AG09309 (cell line): ENCODE data around the gene APPL2.

Source experiments
- DNase-seq: peaks from one replicate; pipeline ENCODE4 v3.0.0-alpha.2; 2010; ENCODE audit warnings: low read depth
- H3K4me3 ChIP-seq: 2 replicates; pipeline ENCODE4 v1.5.1; 2011; ENCODE audit warnings: mild to moderate bottlenecking, low read depth, low read length, moderate library complexity; ENCODE audit not compliant: control insufficient read depth
- TF ChIP-seq, protein P1 (sequence below): IDR thresholded peaks from 2 replicates; pipeline ENCODE4 v1.5.1; 2011; ENCODE audit warnings: mild to moderate bottlenecking, low read depth, low read length, inconsistent platforms; ENCODE audit not compliant: insufficient read depth, control insufficient read depth; ENCODE audit errors: missing control alignments

APPL2 gene

DNA sequence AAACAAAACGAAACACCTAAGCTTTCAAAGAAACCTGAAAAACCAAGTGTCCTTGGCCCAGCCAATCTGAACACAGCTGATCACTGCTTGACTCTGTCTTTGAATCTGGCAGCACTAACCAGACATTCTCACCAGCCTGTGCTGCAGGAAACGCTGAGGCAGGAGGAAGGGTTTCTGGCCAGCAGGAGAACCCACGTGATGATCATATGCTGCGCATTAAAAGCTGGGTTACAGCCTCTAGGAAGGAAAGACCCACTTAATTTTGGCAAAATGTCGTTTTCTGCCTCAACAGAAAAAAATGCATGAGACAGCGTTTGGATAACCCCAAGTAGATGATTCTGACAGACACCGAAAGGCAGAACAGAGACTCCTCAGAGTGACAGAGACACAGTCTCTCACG, 9.8 kb downstream of the APPL2 start:
- TF ChIP-seq, protein P1, sequence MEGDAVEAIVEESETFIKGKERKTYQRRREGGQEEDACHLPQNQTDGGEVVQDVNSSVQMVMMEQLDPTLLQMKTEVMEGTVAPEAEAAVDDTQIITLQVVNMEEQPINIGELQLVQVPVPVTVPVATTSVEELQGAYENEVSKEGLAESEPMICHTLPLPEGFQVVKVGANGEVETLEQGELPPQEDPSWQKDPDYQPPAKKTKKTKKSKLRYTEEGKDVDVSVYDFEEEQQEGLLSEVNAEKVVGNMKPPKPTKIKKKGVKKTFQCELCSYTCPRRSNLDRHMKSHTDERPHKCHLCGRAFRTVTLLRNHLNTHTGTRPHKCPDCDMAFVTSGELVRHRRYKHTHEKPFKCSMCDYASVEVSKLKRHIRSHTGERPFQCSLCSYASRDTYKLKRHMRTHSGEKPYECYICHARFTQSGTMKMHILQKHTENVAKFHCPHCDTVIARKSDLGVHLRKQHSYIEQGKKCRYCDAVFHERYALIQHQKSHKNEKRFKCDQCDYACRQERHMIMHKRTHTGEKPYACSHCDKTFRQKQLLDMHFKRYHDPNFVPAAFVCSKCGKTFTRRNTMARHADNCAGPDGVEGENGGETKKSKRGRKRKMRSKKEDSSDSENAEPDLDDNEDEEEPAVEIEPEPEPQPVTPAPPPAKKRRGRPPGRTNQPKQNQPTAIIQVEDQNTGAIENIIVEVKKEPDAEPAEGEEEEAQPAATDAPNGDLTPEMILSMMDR = no peak
- no peak overlapping the region for H3K4me3 ChIP-seq
- DNase-seq = peak; percentile 86

DNA sequence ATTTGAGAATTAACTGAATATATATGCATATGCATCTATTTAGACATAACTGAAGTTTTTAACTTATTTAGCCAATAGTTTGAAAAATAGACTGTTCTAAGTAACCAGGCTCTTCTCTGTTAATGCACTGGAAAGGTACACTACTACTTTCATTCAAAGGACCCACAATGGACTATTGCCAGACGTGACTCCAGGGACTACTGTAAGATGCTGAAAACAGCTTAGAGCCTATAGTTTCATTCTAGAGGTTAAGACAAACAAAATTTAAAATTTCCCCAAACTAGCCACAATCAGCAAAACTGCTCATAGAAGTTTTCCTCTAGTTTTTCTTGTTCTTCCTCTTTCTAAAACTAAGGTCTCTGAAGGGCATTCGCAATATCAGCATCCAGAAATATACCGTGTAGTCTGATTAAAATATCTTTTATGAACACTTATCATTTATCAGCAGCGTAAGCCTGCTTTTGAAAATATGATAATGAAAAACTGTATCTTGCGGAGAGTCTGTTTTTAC, 10.4 kb downstream of the APPL2 start:
- H3K4me3 ChIP-seq = no peak overlapping the region
- no peak for DNase-seq

DNA sequence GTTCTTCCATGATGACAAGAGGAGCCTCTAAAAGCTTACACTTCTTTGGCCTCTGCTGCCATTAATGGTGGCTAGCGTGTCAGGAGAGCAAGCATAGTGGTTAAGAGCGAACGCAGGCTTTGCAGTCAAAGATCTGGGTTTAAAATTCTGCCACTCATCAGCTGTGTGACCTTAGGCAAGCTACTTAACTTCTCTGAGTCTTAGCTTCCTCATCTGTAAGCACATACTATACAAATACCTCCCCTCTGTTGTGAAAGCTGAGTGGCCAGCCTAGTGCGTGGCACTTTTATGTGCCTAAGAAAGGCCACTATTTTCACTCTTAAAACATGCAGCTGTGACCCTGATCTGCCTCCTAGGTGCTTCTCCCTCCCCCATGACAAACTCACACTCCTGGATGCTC, 11.6 kb downstream of the APPL2 start:
- TF ChIP-seq, protein P1 = no peak
- DNase-seq = no peak
- no peak overlapping the region for H3K4me3 ChIP-seq

More for the DNA sequence above, 10.4 kb downstream of the APPL2 start:
- TF ChIP-seq, protein P1 = no peak

DNA sequence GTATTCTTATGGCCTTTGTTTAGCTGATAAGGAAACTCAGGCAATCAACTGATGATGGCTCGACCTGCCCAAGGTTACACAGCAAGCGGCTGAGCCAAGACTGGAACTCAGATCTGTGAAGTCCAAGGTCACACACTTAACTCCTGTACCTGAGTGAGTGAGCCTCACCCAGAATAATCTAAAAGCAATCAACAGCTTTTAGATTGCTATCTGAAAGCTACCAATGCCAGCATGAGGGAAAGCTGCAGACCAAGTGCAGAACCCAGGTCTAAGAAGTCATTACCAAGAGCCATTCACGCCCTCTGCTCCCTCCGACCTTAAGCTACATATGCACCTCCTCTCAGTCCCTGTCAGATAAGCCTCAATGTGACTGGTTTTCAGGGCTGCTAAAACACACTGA, 12.1 kb downstream of the APPL2 start:
- H3K4me3 ChIP-seq = no peak overlapping the region
- DNase-seq = no peak
- TF ChIP-seq, protein P1 = no peak

DNA sequence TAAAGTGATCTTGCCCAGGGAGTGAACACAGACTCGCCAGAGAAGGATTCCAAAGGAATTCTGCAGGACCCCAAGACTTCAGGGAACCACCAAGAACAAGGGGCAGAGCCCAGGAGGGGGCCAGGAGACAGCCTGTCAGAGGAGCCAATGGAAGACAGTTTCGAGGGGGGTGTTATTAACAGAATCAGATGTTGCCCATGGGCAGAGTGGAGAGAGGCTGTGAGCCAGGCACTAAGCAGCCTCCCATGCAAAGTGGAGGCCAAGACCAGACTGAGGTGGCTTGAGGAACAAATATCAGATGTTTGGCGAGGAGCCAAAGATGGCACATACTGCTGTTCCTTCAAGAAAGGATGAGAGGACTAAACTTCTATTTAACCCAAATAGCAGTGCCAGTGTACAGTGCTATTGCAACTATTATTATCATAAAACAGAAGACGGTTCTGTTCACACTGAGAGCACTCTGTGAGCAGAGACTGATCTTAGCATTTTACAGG, 12.6 kb downstream of the APPL2 start:
- TF ChIP-seq, protein P1 = no peak
- no peak for DNase-seq
- H3K4me3 ChIP-seq = no peak overlapping the region

DNA sequence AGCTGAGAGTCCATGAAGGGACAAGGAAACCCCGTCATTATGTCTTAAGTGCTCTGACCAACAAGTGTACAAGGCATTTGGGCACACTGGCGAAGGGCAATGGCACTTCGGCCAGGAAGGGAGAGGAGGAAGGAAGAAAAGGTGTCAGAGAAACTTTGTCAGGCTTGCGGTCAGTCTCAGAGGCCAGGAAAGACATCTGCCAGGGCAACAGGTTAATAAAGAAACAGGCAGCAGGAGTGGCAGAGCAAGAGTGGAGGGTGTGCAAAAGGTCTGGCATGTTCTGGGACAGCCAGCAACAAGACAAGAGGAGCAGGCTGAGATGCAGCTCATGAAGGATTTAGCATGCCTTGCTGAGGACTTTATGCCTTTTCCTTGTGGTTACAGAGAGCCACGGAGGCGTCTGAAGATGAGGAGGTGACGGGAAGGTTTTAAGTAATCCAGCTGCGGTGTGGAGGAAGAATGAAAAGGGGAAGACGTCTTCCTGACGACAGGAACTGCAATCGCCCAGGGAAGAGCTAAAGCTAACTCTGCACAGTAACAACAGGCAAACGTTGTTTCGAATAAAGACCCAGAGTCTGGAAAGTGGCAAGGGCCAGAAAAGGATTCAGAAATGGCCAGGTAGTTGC, 13.1 kb downstream of the APPL2 start:
- DNase-seq = no peak
- no peak overlapping the region for H3K4me3 ChIP-seq
- TF ChIP-seq, protein P1 = no peak

DNA sequence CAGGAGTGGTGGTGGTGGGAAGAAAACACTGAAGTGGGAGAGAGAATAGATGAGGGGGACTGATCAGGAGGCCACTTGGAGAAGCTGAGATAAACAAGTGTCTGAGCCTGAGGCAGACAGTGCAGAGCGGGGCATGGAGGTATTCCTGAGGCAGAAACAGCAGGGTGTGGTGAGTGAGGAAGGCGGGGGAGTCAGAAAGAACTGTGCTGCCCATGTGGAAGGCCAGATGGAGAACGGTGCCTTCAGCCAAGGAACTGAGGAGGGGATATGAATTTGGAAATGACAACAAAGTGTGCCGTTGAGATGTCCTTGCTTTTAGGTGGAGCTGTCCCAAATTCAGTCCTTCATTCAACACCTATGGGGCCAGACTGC, 13.7 kb downstream of the APPL2 start:
- TF ChIP-seq, protein P1 = no peak
- DNase-seq = no peak
- H3K4me3 ChIP-seq = no peak overlapping the region
